Nephron (organoid): ENCODE data around the gene TADA3.

Experiments
- H3K27ac Mint-ChIP-seq, 3 experiments: 2 replicates each; pipeline ENCODE4 v1.8.0; 2020; ENCODE audit warnings: mixed read lengths in 3 of 3, mild to moderate bottlenecking in 2 of 3, moderate library complexity in 1 of 3
- H3K27me3 Mint-ChIP-seq: 2 replicates; pipeline ENCODE4 v1.8.0; 2021; ENCODE audit warnings: low read depth, mild to moderate bottlenecking, moderate library complexity, mixed read lengths
- H3K36me3 Mint-ChIP-seq: 2 replicates; pipeline ENCODE4 v1.8.0; 2020; ENCODE audit warnings: low read depth, mixed read lengths
- H3K4me1 Mint-ChIP-seq: 2 replicates; pipeline ENCODE4 v1.8.0; 2020; ENCODE audit warnings: mixed read lengths
- H3K4me3 Mint-ChIP-seq, 3 experiments: 2 replicates each; pipeline ENCODE4 v1.8.0; 2020; ENCODE audit warnings: mild to moderate bottlenecking in 3 of 3, mixed read lengths in 3 of 3, moderate library complexity in 2 of 3
- H3K9me3 Mint-ChIP-seq: 2 replicates; pipeline ENCODE4 v1.8.0; 2020; ENCODE audit warnings: mixed read lengths
- CTCF ChIP-seq, 3 experiments: fragments of 200-600 bp; sonication (generic); IDR thresholded peaks; one replicate each; pipeline ENCODE4 v1.5.0; 2021; ENCODE audit warnings: antibody characterized with exemption in 3 of 3; ENCODE audit not compliant: unreplicated experiment in 3 of 3

Gene TADA3

GRCh38 chr3:9791127-9791526 lies 1.1 kb downstream of the TADA3 start:
- peak overlapping the region; percentile 100 for H3K27ac Mint-ChIP-seq
- H3K36me3 Mint-ChIP-seq: peaks cover 43% of the 10 kb centered on the region
- peak overlapping the region; percentile 95 to 98 (median 98) for H3K4me3 Mint-ChIP-seq
- H3K27me3 Mint-ChIP-seq: no peaks in the 10 kb centered on the region
- TF ChIP-seq CTCF (IDR thresholded peaks at IDR 0.05; ENCODE audit: unreplicated experiment in 3 of 3): no peak
- H3K9me3 Mint-ChIP-seq: no peaks in the 10 kb centered on the region
- peaks cover 28% of the 10 kb centered on the region for H3K4me1 Mint-ChIP-seq

- Mint-ChIP-seq H3K36me3 (peaks cover 56% of the 10 kb centered on the region), H3K4me3 (peak overlapping the region; percentile 1 to 18 (median 7)), H3K9me3 (no peaks in the 10 kb centered on the region), H3K4me1 (peaks cover 12% of the 10 kb centered on the region), H3K27me3 (no peaks in the 10 kb centered on the region), H3K27ac (peak overlapping the region; percentile 3 to 11 (median 6))
- no peak for TF ChIP-seq CTCF (IDR thresholded peaks at IDR 0.05; ENCODE audit: unreplicated experiment in 3 of 3)
Observed at GRCh38 chr3:9787714-9788113, 4.6 kb downstream of the TADA3 start.

- TF ChIP-seq CTCF (IDR thresholded peaks at IDR 0.05; ENCODE audit: unreplicated experiment in 3 of 3): peak in 2 of 3 experiments; percentile 10 to 25
- Mint-ChIP-seq H3K4me1 (peaks cover 11% of the 10 kb centered on the region), H3K27me3 (no peaks in the 10 kb centered on the region), H3K4me3 (peak overlapping the region in 1 of 3 experiments; percentile 18), H3K27ac (peak overlapping the region in 2 of 3 experiments; percentile 3 to 48), H3K9me3 (no peaks in the 10 kb centered on the region), H3K36me3 (peaks cover 62% of the 10 kb centered on the region)
Observed at GRCh38 chr3:9786825-9787669, 5.2 kb downstream of the TADA3 start.

- Mint-ChIP-seq H3K4me3 (no peak overlapping the region), H3K27me3 (no peaks in the 10 kb centered on the region), H3K9me3 (no peaks in the 10 kb centered on the region), H3K4me1 (peaks cover 8% of the 10 kb centered on the region), H3K27ac (peak overlapping the region in 2 of 3 experiments; percentile 48 to 49), H3K36me3 (peaks cover 65% of the 10 kb centered on the region)
- TF ChIP-seq CTCF (IDR thresholded peaks at IDR 0.05; ENCODE audit: unreplicated experiment in 3 of 3): no peak
Observed at GRCh38 chr3:9786209-9786739, 6.0 kb downstream of the TADA3 start.

- TF ChIP-seq CTCF (IDR thresholded peaks at IDR 0.05; ENCODE audit: unreplicated experiment in 3 of 3): no peak
- peaks cover 5% of the 10 kb centered on the region for H3K4me1 Mint-ChIP-seq
- H3K4me3 Mint-ChIP-seq: no peak overlapping the region
- no peaks in the 10 kb centered on the region for H3K9me3 Mint-ChIP-seq
- H3K27me3 Mint-ChIP-seq: no peaks in the 10 kb centered on the region
- peaks cover 72% of the 10 kb centered on the region for H3K36me3 Mint-ChIP-seq
- peak overlapping the region; percentile 3 to 65 (median 64) for H3K27ac Mint-ChIP-seq
Observed at GRCh38 chr3:9785602-9786001, 6.7 kb downstream of the TADA3 start.
